Left hindlimb (tissue), 1 donor: Measurements from ENCODE around the gene SLAMF9.

Experiments used
- DNase-seq: peaks from one replicate; pipeline ENCODE4 v3.0.0-alpha.2; 2018

SLAMF9 gene

DNA sequence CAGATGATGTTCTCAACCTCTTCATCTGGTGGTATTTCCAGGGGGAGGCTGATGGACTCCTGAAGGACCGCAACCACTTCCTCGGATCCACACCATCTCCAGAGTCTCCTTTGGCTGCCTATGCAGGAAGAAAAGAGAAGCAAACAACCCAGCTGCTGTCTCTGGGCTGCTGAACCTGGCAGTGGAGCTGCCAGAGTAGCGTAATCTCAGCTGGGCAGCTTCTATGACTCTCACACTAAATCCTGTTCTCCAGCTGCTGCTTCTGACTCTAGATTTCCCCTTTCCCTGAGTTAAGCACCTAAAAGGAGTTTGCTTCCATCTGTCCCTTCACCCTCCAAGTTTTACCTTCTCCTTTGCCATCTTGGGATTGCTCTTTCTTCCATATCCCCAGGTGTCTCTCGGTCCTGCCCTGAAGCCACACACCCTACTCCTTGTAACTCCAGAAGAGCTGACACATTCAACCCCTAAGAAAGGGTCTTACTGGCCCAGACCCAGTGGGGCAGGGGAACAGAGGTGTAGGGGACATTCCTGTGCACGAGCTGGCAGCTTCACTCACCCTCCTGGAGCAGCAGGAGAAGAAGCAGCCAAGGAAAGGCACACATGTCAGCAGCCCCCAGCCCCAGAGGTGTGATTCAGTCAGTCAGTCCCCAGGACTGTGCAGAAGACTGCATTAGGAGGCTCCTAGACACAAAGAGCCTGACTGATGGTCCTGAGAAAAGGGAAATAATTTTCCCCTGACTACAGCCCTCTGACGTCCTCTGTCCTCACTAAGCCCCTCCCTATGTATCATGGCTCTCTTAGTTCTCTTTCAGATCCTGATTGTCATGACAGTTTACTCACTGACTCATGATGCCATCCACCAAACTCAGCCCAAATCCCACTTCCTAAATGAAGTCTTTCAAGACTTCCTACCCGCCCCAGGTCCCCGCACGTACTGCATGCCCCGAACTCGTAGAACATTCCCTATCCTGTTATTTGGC lies at the start of gene SLAMF9:
Gene SLAMF9, minus strand, starts transcription at position 702 of the 980 bp plus-strand sequence. Its CDS starts 100 bp downstream, at position 602.
- no peak for DNase-seq

DNA sequence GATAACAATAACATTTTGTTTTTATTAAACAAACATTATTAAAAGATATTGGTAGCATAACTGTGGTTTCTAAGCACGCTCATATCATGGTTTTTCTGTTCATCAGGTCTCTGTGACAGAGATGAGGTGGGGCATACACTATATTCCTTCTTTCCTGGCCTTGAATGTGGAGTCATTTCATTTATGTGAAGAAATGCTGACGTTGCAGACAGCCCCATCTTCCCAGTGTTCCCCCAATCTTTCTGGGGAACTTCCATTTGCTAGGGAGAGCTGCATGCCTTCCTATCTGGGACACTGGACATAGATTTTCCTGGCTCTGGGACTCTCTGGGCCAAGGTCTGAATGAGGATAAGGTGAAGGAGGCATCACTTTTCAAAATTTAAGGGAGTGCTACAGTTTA lies 47.4 kb upstream of the SLAMF9 start:
- DNase-seq = no peak

DNA sequence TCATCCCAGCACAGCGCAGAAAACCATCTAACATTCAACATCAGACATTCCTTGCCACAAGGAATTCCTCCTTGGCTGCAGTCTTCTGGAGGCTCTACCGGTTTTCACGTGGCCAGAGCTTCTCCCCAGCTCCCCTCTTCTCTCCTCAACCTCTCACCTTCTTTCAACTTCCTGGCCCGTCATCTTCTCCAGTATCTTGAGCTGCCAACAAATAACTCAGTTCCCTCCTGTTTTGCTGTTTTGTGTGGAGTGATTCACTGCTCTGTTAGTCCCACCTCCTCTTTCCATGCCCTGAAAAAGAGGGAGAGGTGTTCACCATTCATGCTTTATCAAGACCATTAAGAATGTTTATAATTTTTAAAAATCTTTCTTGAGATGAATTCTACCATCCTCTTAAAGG lies 45.2 kb upstream of the SLAMF9 start:
- no peak for DNase-seq

DNA sequence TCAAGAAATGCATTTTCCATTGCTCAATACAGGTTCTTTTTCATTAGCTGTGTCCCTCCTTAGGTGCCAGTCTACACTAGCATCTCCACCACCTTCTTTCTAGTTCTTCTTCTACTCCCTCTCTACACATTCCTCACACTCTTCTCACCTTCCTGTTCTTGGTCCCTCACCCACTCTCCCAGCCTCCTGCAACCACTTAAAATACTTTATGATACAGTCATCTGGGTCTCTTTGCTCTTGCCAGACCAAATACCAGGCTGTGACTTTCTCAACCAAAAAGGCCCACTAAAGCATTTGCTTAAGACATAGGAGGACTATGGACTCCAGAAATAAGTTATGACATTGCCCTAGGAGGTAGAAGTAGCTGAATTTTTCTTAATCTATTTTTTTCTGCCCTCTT lies 42.6 kb upstream of the SLAMF9 start:
- DNase-seq = no peak

DNA sequence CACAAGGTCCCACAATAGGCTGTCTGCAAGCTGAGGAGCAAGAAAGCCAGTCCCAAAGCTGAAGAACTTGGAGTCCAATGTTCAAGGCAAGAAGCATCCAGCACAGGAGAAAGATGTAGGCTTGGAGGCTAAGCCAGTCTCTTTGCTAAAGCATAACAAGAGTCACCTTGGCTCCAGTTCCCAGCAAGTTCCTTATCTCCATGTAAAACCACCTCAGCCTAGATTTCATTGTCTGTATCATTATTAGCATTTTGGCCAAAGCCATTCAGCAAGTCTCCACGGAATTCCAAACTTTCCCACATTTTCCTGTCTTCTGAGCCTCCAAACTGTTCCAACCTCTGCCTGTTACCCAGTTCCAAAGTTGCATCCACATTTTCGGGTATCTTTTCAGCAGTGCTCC lies 40.9 kb upstream of the SLAMF9 start:
- DNase-seq = no peak

- DNase-seq = no peak
Measured at GRCh38 chr1:159993911-159994310, 39.9 kb upstream of the SLAMF9 start.

- no peak for DNase-seq
Measured at GRCh38 chr1:159992161-159992560, 38.1 kb upstream of the SLAMF9 start.

- DNase-seq = no peak
Measured at GRCh38 chr1:159991513-159991912, 37.5 kb upstream of the SLAMF9 start.

- DNase-seq = no peak
Measured at GRCh38 chr1:159990005-159990404, 36.0 kb upstream of the SLAMF9 start.

DNA sequence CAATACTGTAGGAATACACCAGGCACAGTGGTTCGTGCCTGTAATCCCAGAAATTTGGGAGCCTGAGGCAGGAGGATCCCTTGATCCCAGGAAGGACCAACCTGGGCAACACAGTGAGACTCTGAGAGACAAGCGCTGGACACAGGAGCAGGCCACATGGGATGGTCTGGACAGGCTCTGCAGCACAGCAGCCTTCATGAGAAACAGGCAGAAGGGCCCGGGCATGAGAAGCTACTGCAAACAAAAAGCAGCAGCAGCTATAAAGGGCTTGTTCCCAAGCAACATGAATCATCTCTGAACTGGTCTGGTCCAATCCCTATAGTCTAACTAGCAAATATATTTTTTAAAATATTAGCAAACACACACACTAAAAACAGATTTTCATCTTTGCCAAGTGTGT lies 35.5 kb upstream of the SLAMF9 start:
- no peak for DNase-seq

DNA sequence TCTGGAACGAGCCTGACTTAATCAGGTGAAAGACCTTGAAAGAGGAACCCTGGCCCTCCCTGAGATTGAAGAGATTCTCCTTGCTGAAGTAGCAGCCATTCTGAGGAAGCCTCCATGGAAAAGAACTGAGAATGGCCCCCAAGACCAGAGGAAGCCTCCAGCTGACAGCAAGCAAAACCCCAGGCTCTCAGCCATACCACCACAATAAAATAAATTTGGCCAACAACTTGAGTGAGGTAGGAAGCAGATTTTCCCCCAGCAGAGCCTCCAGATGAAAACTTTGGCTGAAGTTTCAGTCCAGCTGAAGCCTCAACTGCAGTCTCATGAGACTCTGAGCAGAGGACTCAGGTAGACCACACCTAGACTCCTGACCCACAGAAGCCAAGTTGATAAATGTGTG lies 34.0 kb upstream of the SLAMF9 start:
- DNase-seq = no peak

DNA sequence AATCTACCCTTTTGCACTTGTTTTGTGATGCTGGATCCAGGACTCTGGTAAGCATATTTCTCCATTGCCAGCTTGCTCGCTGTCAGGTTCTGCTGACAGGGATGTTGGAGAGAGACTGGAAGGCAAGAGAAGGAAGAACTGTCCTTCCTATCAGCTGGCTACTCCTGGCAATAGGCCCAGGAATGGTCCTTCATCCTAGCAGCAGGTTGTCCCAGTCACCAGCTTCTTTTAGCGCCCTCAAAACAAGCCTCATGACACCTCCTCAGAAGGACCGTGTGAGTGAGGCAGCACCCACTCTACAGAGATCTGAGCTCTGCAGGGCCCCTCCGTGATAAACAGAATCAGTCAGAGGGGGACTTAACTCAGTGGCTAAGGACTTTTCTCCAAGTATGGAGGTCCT lies 33.1 kb upstream of the SLAMF9 start:
- no peak for DNase-seq

- DNase-seq = no peak
Measured at GRCh38 chr1:159986531-159986930, 32.5 kb upstream of the SLAMF9 start.

GRCh38 chr1:159986093-159986492 lies 32.1 kb upstream of the SLAMF9 start:
- no peak for DNase-seq

- no peak for DNase-seq
Measured at GRCh38 chr1:159985473-159985872, 31.4 kb upstream of the SLAMF9 start.

DNA sequence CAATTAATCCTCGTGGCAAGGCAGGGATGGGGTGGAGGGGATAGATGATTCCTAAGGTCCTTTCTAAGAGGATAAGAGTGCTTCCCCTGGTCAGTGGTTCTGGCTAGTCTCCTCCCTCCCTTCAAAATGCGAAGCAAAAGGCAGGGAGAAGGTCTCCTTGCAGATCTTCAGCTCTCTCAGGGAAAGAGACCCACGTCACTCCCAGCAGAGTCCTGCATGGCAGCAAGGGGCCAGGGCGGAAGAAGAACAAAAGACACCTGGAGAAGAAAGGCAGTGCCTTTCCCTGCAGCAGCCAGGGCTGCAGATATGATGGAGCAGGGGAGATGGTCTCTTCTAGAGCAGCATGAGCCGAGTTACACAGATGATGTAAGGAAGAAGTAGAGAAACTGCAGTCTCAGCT lies 29.6 kb upstream of the SLAMF9 start:
- DNase-seq = no peak

- DNase-seq = no peak
Measured at GRCh38 chr1:159982280-159982679, 28.2 kb upstream of the SLAMF9 start.

GRCh38 chr1:159981351-159982055 lies 27.5 kb upstream of the SLAMF9 start:
- DNase-seq = no peak

DNA sequence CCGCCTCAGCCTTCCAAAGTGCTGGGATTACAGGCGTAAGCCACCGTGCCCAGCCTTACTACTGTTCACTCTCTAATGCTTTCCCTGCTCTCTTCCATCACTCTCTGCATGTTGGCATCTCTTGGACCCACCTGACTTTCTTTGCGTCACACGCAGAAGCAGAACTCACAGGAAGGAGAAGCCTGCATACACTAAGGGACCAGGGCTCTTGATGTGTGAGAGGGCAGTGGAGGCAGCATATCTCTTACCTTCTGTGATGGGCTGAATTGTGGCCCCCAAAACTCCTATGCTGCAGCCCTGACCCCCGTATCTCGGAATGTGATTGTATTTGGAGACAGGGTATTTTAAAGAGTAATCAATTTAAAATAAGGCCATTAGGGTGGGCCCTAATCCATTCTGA lies 26.7 kb upstream of the SLAMF9 start:
- no peak for DNase-seq

DNA sequence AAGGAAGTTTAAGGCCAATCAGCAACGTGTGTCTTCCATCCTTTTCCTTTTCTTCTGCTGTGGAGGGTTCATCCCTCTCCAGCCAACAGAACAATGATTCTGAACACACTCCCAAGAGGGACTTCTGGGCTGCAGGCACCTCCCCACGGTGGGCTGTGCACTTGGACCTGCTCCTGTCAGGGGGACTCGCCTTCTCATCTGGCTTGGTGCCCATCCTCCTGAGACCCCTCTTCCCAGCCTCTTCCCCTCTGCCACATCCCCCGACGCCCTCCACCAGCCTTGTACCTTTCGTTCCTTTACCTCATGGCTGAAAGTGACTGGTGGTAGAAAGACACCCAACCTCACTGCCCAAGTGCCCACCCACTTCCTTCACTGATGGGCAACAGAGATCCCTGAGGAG lies 26.0 kb upstream of the SLAMF9 start:
- DNase-seq = no peak

DNA sequence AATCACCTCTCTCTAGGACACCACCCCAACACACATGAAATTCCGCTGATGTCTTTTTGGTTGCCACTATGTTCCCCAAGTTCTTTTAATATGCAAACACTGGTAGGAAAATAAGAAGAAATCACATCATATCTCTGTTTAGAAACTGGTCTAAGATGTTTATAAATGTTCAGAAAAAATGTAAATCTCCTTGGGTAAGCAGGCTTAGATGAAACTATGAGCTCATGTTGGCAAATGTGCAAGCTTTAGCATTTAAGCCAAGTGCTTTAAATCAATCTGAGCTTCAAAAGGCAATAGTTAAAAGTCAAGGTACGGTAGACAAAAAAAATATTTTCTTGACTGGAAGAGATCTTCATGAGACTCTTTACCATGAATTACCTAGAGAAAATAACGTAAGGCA lies 25.2 kb upstream of the SLAMF9 start:
- no peak for DNase-seq

DNA sequence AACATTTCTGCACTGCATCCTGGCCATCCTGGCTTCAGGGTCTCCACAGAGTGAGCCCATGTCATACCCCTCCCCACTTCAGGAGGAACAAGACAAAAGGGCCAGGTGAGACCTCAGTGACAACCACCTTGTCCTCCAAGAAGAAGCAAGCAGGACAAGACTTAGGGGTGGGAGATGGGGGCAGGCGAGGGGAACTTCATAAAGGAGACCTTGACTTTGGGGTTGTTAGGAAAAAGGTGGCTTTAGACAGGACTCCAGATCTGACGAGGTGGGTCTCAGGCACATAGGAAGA lies 24.0 kb upstream of the SLAMF9 start:
- DNase-seq = no peak

- DNase-seq = no peak
Measured at GRCh38 chr1:159977364-159978106, 23.5 kb upstream of the SLAMF9 start.
